Measurements from ENCODE around the gene ANG.

ANG gene

DNA sequence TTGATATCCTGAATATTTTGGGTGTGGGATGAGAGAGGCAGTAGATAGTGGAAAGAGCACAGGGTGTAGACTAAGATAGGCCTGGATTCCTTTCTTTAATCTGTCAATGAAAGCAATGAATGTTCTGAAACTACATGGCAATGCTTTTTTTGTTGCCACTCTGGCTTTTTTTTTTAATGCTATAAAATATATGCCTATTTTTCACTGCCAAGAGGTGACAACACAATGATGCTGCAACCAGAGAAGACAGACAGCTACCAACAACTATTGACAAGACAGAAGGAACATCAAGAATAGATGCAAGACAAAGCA lies 9.4 kb downstream of the ANG start:
- TF ChIP-seq SIN3A (IDR thresholded peaks at IDR 0.05; ENCODE audit: borderline replicate concordance, insufficient read depth, low read length) = no peak
- TF ChIP-seq, protein P1, sequence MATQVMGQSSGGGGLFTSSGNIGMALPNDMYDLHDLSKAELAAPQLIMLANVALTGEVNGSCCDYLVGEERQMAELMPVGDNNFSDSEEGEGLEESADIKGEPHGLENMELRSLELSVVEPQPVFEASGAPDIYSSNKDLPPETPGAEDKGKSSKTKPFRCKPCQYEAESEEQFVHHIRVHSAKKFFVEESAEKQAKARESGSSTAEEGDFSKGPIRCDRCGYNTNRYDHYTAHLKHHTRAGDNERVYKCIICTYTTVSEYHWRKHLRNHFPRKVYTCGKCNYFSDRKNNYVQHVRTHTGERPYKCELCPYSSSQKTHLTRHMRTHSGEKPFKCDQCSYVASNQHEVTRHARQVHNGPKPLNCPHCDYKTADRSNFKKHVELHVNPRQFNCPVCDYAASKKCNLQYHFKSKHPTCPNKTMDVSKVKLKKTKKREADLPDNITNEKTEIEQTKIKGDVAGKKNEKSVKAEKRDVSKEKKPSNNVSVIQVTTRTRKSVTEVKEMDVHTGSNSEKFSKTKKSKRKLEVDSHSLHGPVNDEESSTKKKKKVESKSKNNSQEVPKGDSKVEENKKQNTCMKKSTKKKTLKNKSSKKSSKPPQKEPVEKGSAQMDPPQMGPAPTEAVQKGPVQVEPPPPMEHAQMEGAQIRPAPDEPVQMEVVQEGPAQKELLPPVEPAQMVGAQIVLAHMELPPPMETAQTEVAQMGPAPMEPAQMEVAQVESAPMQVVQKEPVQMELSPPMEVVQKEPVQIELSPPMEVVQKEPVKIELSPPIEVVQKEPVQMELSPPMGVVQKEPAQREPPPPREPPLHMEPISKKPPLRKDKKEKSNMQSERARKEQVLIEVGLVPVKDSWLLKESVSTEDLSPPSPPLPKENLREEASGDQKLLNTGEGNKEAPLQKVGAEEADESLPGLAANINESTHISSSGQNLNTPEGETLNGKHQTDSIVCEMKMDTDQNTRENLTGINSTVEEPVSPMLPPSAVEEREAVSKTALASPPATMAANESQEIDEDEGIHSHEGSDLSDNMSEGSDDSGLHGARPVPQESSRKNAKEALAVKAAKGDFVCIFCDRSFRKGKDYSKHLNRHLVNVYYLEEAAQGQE (IDR thresholded peaks at IDR 0.05; ENCODE audit: insufficient read depth in 1 of 2, low read depth in 2 of 2, low read length in 2 of 2) = no peak
- no peak for TF ChIP-seq POLR2AphosphoS5 (IDR thresholded peaks at IDR 0.05; ENCODE audit: low read depth, low read length)
- no peak for TF ChIP-seq FOXP2 (optimal IDR thresholded peaks at IDR 0.05; ENCODE audit: borderline replicate concordance, extremely low read depth, extremely low read length, insufficient read depth)
- no peak for TF ChIP-seq TAF1 (IDR thresholded peaks at IDR 0.05; ENCODE audit: borderline replicate concordance, insufficient read depth, low read length)

DNA sequence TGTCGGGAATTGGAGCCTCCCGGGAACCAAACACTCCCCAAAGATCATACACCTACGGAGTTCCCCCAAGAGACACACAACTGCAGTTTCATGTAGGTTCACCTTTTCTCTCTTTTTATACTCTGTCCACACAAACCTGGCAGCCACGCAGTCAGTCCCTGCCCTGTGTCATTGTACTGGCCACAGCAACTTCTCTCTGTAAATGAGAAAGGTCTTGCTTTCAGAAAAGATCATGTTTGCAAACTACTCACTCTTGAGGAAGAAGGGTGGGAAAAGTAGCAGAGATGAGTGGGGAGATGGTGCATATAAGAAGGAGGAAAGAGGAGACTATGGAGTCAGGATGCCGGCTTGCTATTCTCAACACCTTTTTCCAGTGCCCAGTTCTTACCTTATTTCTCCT lies 10.4 kb downstream of the ANG start:
- TF ChIP-seq, protein P1 (IDR thresholded peaks at IDR 0.05; ENCODE audit: insufficient read depth in 1 of 2, low read depth in 2 of 2, low read length in 2 of 2) = no peak
- TF ChIP-seq POLR2AphosphoS5 (IDR thresholded peaks at IDR 0.05; ENCODE audit: low read depth, low read length) (no peak), SIN3A (IDR thresholded peaks at IDR 0.05; ENCODE audit: borderline replicate concordance, insufficient read depth, low read length) (no peak), FOXP2 (optimal IDR thresholded peaks at IDR 0.05; ENCODE audit: borderline replicate concordance, extremely low read depth, extremely low read length, insufficient read depth) (no peak), TAF1 (IDR thresholded peaks at IDR 0.05; ENCODE audit: borderline replicate concordance, insufficient read depth, low read length) (no peak)

GRCh38 chr14:20699931-20700330 lies 11.4 kb downstream of the ANG start:
- TF ChIP-seq FOXP2 (optimal IDR thresholded peaks at IDR 0.05; ENCODE audit: borderline replicate concordance, extremely low read depth, extremely low read length, insufficient read depth) = no peak
- TF ChIP-seq, protein P1 (IDR thresholded peaks at IDR 0.05; ENCODE audit: insufficient read depth in 1 of 2, low read depth in 2 of 2, low read length in 2 of 2) = no peak
- no peak for TF ChIP-seq SIN3A (IDR thresholded peaks at IDR 0.05; ENCODE audit: borderline replicate concordance, insufficient read depth, low read length)
- no peak for TF ChIP-seq POLR2AphosphoS5 (IDR thresholded peaks at IDR 0.05; ENCODE audit: low read depth, low read length)
- no peak for TF ChIP-seq TAF1 (IDR thresholded peaks at IDR 0.05; ENCODE audit: borderline replicate concordance, insufficient read depth, low read length)

GRCh38 chr14:20706657-20707355 lies 18.2 kb downstream of the ANG start:
- TF ChIP-seq FOXP2 (optimal IDR thresholded peaks at IDR 0.05; ENCODE audit: borderline replicate concordance, extremely low read depth, extremely low read length, insufficient read depth) = no peak
- TF ChIP-seq, protein P1 (IDR thresholded peaks at IDR 0.05; ENCODE audit: insufficient read depth in 1 of 2, low read depth in 2 of 2, low read length in 2 of 2) = no peak
- no peak for TF ChIP-seq TAF1 (IDR thresholded peaks at IDR 0.05; ENCODE audit: borderline replicate concordance, insufficient read depth, low read length)
- no peak for TF ChIP-seq SIN3A (IDR thresholded peaks at IDR 0.05; ENCODE audit: borderline replicate concordance, insufficient read depth, low read length)
- no peak for TF ChIP-seq POLR2AphosphoS5 (IDR thresholded peaks at IDR 0.05; ENCODE audit: low read depth, low read length)
